ENCODE data around the gene MYBPC2. TPM values are rescaled to one million over a fixed set of nuclear protein-coding genes. Genes with fewer than 3 reads are reported as not detected.

The MYBPC2 gene
- total and polyA plus RNA-seq, 2 donors (not counting 3 experiments of a cell fraction or from before 2014, with no cell fraction given) = 0.03 TPM; not detected in 1

DNA sequence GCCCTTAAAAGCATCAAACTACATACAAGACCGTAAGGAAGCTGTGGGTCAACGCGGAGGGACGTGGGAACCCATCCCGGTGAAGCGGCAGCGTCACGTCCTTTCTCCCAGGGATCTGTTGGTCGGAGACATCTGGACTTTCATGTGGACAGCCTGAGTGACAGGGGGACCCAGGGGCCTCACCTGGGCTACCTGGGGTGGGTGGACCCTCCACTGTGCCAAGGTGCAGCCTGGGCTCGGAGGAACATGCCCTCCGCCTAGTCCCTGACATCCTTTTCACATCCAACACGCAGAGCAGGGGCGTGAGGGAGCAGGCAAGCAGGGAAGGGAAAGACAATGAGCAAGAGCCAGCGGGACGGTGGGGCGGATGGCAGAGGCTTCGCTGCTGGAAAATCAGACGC lies 57.7 kb downstream of the MYBPC2 start:
- CTCF ChIA-PET = no interaction called here

More for the DNA sequence above, 57.7 kb downstream of the MYBPC2 start:
- DNase-seq (ENCODE audit: low read depth, low spot score) (no peak), FAIRE-seq (no peak)
- no peak overlapping the region for H3K4me3 ChIP-seq (replicated peaks in 1 of 3; ENCODE audit: insufficient read depth in 1 of 3, low read depth in 1 of 3, low read length in 3 of 3)
- POLR2A ChIA-PET = no interaction called here
- no peaks in the 10 kb centered on the region for H3K9me1 ChIP-seq (replicated peaks; ENCODE audit: control insufficient read depth, extremely low read depth, insufficient read depth, low read length)
- no peaks in the 10 kb centered on the region for H3K79me2 ChIP-seq (ENCODE audit: control insufficient read depth, insufficient read depth, low read length)
- no peaks in the 10 kb centered on the region for H3K4me1 ChIP-seq (ENCODE audit: control insufficient read depth, extremely low read depth, insufficient read depth, low read length)
- H3K9me3 ChIP-seq (replicated peaks; ENCODE audit: control insufficient read depth, insufficient read depth, low read length) = no peaks in the 10 kb centered on the region
- intact Hi-C loops (cut with micrococcal nuclease) = no loop called here
- peaks cover 10 to 12% of the 10 kb centered on the region in 2 experiments for H3K27me3 ChIP-seq (ENCODE audit: control insufficient read depth in 2 of 2, insufficient read depth in 2 of 2, low read length in 2 of 2)
- no peak overlapping the region for H3K4me2 ChIP-seq (ENCODE audit: insufficient read depth, low read length)
- TF ChIP-seq JUN (IDR thresholded peaks at IDR 0.05; ENCODE audit: borderline replicate concordance, insufficient read depth, insufficient read length, low read depth) (no peak), EZH2 (IDR thresholded peaks at IDR 0.05; ENCODE audit: borderline replicate concordance, low read depth, low read length, severe bottlenecking) (no peak), POLR2AphosphoS5 (IDR thresholded peaks at IDR 0.05; ENCODE audit: insufficient read depth, low read depth, low read length) (no peak), FOS (IDR thresholded peaks at IDR 0.05; ENCODE audit: borderline replicate concordance, insufficient read depth, low read length) (no peak), MYC (IDR thresholded peaks at IDR 0.05; ENCODE audit: low read depth, low read length) (no peak), GATA2 (IDR thresholded peaks at IDR 0.05; ENCODE audit: insufficient read depth, insufficient read length, low read depth, low read length) (no peak), POLR2A (IDR thresholded peaks at IDR 0.05; ENCODE audit: low read depth, low read length) (no peak)
- TF ChIP-seq, protein P1, sequence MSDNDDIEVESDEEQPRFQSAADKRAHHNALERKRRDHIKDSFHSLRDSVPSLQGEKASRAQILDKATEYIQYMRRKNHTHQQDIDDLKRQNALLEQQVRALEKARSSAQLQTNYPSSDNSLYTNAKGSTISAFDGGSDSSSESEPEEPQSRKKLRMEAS (IDR thresholded peaks at IDR 0.05; ENCODE audit: insufficient read depth, insufficient read length) = no peak
- TF ChIP-seq, protein P2, sequence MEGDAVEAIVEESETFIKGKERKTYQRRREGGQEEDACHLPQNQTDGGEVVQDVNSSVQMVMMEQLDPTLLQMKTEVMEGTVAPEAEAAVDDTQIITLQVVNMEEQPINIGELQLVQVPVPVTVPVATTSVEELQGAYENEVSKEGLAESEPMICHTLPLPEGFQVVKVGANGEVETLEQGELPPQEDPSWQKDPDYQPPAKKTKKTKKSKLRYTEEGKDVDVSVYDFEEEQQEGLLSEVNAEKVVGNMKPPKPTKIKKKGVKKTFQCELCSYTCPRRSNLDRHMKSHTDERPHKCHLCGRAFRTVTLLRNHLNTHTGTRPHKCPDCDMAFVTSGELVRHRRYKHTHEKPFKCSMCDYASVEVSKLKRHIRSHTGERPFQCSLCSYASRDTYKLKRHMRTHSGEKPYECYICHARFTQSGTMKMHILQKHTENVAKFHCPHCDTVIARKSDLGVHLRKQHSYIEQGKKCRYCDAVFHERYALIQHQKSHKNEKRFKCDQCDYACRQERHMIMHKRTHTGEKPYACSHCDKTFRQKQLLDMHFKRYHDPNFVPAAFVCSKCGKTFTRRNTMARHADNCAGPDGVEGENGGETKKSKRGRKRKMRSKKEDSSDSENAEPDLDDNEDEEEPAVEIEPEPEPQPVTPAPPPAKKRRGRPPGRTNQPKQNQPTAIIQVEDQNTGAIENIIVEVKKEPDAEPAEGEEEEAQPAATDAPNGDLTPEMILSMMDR (IDR thresholded peaks at IDR 0.05; ENCODE audit: extremely low read depth in 1 of 2, insufficient read depth in 1 of 2, low read depth in 1 of 2, low read length in 2 of 2) = no peak
- H3K9ac ChIP-seq (replicated peaks; ENCODE audit: extremely low read depth, insufficient read depth, low read length) = no peak overlapping the region
- BruUV-seq (replicated peaks) = no TSS peak
- H4K20me1 ChIP-seq (replicated peaks; ENCODE audit: control insufficient read depth, extremely low read depth, insufficient read depth, low read length) = no peaks in the 10 kb centered on the region
- H3K36me3 ChIP-seq (ENCODE audit: control insufficient read depth in 2 of 2, extremely low read depth in 1 of 2, insufficient read depth in 2 of 2, low read length in 2 of 2) = no peaks in the 10 kb centered on the region
- dilution Hi-C loops (cut with MboI; ENCODE audit: extremely low pct_ligation_motif_present, low sequenced_read_pairs) = no loop called here
- no peak overlapping the region for H3K27ac ChIP-seq (ENCODE audit: insufficient read depth, low read depth, low read length)
- H2AFZ ChIP-seq (ENCODE audit: low read depth, low read length) = no peak overlapping the region
